HK-2 (cell line): Measurements from ENCODE around the gene PLA2G4A.

Source experiments
- DNase-seq: peaks from one replicate; pipeline ENCODE4 v3.0.0-alpha.2; 2018; ENCODE audit not compliant: unreplicated experiment

PLA2G4A gene

DNA sequence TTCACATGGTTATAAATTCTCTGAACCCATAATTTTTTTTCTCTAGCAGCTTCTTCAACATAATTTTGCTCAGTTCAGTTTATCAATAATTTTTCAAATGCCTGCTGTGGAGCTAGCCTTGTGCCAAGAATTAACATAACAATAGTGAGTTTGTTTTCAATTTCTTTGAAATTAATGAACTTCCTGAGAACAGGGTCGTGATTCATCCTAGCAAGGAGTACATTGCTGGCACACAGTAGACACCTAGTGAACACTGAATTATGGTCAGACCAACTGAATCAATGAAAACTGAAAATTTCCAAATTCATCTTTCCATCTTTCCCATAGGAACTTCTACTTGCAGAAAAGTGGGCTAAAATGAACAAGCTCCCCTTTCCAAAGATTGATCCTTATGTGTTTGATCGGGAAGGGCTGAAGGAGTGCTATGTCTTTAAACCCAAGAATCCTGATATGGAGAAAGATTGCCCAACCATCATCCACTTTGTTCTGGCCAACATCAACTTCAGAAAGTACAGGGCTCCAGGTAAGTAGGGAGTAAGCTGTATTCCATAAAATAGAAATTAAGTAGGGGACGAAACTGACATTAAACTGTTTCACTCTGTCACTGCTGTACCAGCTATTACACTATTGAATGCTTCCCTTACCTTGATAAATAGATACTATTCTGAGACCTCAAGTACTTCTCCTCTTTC, 148.7 kb downstream of the PLA2G4A start:
- DNase-seq, result no peak

DNA sequence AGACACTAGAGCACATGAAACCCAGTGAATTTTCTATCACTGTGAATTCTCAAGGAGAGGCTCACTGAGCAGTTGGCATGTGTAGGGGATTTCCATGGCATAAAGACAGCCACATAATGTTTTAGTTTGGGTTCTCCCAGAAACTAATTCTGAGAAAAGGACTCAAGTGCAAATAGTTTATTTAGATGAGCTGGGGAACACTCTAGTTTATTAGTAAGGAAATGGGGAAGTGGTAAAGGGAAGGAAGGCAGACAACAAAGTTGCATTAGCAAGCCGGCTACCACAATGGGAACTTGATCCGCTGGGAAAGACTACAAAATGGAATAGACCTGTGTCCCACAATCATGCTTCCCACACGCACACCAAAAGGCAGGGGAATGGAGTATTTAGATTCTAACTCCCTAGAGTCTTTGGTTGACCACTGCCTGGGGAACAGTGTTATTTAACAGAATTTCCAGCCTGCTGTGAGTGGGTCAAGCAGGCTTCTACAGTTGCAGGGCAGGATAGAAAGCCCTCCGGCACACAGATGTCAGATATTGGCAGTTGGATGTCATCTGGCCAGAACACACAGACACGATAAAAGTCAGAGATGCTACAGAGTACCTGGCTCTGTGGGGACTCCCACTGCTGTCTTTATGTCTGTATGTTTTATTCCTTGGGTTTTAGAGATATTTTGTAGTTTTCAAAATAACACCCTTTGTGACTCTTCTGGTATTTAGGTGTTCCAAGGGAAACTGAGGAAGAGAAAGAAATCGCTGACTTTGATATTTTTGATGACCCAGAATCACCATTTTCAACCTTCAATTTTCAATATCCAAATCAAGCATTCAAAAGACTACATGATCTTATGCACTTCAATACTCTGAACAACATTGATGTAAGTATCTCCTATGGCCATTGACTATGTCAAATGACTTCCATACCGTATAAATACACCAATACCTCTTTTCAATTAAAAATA, 150.1 kb downstream of the PLA2G4A start:
- no peak for DNase-seq

DNA sequence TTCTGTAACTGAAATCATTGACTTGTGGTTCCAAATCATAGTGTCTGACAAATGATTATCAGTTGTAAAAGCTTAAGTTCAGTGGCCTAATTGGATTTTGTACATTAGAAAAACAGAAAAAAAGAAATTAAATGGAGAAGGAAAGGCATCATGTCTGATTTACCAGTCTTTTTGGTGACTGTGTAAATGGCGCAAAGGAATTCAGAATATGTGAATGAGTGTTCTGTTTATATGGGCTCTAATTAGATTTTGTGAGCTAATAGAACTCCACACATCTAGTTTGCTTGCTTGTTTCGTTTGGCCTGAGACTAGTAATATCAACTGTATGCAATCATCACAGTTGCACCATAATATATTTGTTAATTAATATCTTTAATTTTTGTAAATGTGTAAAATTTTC, 151.7 kb downstream of the PLA2G4A start:
- DNase-seq, result no peak

DNA sequence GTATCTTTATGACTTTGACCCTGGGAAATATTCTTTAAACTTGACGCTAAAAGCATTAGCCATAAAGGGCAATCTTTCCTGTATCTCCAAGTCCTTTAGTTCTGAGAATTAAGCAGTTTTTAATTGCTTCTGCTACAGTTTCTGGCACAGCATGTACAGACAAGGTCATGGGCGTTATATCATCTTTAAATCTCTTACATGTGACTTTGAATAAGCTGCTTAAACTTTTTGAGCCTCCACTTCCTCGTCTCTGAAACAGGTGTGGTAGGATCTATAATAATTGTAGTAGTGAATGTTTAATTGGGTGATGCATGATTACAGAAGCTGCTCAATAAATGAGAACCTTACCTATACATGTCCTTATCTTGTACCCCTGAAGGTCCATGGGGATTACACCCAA, 153.4 kb downstream of the PLA2G4A start:
- no peak for DNase-seq

DNA sequence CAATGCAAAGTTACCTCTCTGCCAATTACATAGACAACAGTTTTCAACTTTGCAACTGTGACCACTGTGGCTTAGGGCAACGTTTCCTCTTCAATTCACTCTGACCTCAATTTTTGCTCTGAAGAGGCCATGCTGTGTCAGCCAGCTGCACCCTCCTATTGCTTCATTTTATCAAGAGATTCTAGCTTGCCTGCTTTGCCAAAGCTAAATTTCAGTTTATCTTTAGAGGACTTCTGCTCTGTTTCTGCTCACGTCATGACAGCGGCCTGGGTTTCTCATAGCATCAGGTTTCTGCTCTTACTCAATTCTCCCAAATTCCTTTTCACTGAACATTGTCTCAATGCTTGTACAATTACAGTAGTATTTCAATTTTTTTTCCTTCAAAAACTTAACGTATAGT, 154.6 kb downstream of the PLA2G4A start:
- DNase-seq, result no peak

DNA sequence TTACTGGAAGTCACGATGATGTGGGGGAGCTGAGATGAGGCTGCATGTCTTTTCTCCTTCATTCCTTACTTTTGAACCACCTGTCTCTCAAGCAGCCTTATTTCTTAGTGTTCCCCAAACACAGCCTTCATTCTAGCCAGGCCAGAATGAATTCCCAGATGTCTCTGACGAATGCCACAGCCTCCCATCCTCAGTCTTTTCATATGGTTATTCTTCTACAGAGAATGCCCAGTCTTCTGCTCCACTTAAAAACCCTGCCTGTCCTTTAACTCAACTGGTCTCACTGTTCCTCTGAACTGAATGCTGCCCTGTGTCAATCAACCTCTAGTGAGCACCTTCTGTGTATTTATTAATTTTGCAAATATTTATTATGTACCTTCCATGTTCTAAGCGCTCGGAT, 156.2 kb downstream of the PLA2G4A start:
- no peak for DNase-seq

DNA sequence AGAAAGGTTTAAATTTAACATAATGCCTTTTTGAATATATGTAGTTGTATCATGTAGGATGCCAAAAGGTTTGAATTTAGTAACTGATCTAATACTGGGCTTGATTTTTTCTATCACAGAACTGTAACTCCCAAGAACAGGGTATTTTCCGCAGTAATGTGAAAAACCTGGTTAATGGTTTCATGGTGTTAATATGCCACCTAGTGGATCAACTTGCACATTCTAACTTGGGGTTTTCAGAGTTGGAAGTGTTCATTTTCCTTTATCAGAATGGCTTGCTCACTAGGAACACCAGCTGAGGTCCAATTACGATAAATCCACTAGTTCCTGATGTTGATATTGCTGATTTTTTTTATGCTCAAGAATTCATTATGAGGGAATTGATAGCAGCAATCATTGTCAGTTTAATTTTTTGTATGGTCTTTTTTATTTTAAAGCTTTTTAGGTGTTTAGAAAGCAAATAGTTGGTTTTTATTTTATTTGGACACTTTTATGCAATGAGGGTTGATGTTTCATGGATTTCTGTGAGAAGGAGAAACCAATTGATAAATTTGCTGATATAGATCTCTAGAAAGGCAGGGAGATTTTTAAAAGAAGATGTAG, 157.2 kb downstream of the PLA2G4A start:
- DNase-seq, result no peak

DNA sequence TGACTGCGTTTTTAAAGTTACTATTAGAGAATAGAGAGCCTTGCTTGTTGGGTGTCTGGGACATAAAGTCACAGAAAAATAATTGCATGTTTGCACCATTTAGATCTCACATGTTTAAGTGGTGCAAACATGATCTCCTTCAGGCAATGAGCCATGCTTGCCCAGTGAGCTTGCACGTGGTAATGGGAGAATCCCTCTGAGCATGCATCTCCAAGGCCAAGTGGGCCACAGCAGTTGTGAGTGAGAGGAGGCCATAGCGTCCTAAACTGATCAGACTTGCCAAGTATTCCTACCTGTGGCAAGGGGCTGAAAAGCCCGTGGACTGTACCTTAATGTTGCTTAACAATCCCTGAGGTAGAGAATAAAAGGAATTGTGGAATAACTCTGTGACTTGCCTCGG, 158.3 kb downstream of the PLA2G4A start:
- DNase-seq, result no peak

DNA sequence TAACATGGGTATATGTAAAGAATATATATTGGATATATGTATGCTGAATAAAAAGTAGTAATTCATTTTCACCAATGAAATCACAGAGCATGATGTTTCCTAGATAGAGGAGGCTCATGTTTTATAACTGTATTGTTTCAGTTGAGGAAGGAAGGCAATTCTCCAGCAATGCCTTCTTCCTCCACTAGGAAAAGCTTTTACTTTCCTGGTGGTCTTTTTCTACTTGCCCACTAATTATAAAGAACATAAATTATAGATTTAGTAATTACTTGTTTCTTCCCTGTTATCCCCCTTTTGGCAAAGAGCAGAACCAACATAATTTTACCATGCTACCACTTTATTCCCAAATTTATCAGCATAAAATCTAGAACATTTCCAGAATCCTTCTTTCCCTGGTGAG, 159.0 kb downstream of the PLA2G4A start:
- DNase-seq, result no peak

DNA sequence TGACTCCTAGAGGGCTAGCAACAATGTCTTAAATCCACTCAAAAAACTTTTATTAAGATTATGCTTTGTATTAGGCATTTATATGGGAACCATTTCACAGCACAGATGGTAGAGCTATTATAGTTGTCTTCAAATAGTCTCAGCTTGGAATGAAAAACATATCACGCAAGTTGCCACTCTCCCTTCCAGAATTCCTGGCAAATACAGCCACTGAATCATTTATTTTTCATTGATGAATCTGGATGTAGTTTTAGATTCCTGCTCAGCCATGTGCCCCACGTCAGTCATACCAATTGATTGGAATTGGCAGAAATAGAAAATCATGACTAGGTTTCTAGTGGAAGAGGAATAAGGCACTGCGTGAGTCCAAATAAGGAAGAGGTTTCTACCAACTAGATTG, 165.2 kb downstream of the PLA2G4A start:
- DNase-seq, result no peak

DNA sequence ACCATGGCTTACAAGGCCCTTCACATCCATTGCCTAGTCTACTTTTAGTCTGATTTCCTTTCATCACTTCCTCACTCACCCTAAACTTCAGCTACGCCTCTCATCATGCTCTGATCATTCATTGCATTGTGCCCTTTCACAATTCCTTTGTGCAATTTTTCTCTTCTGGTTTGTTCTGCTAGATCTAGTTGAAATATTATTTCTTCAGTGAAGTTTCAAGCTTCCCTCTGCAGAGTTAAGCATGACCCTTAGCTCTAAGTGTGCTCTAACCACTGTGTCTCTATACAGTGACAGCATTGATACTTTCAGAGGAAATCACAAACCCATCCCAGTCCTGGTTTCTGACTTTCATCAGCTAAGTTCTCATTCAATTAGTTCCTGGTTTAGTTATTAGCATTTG, 166.1 kb downstream of the PLA2G4A start:
- DNase-seq, result no peak

DNA sequence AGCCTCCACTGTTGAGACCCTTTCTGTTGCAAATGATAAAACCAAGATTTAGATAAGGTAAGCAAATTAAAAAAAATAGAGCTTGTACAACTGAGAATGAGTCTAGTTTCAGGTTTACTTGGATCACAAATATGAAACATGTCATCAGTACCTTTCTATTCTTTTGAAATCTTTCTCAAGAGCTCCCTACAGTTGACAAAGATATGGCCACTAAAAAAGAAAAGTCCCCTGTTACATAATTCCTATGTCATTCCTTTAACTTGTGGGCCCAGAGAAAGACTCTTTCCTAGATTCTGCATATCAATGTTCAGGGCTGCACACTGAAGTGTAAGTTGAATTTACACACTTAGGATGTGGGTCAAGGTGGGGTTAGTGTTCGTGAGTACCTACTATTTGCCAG, 168.1 kb downstream of the PLA2G4A start:
- no peak for DNase-seq

DNA sequence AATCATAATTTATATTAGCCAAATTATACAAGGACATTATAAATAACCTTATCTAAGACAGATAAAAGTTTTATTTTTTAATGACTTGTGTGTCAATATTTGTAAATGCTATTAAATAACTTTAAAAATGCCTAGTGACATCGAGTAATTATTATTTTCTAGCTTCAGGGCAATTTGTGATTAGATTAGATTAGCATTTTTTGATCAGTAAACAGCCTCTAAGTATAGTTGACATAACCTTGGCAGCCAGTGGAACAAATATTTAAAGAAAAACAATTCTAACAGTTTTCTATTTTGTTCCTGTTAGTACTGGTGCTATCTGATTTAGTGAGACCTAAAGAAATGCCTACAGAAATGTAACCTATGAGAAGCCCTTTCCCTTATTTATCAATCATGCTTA, 169.1 kb downstream of the PLA2G4A start:
- DNase-seq, result no peak

DNA sequence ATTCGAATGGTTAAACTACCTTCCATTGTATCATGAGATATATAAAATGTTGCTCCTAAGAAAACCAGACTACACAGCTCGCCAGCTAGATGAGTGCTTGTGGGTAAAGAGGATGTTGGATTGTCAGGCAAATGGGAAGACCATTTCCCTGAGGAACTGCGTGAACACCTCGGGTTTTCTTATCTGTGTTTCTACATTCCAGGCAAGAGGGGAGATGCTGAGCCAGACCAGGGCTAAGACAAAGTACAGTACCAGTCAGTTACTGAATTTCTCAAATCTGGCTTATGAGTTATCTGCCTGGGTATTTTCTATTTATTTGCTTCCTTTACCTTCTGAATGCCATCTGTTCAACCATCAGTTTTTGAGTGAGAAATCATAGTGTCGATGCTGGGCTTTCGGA, 170.8 kb downstream of the PLA2G4A start:
- no peak for DNase-seq

DNA sequence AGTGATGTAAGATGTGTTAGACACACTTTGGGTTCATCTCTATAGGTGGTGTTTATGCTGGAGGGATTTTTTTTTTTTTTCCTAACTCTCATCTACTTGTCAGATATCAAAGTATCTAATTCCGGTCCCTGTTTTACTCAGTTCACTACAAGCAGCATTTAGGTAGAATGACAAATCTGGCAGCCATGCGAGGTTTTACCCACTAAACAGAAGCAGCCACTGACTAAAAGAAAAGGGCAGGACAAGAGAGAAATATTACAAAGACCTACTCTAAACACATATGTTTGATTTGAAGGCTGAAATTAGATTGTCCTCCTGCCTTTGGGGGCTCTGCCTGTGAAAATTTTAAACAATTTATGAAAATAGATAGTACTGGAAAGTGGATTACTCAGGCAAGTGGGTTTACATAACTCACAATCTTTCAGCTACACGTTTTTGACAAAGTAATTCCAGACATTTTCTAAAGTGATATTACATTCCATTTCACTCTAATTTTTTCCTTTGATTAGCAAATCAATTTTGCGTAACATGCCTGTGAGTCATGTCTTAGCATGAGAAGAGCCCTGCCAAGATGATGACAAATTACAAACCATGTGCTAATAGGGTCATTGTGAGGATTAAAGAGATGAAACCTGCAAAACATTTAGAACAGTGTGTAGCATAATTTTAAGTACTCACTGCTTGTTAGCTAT, 172.6 kb downstream of the PLA2G4A start:
- DNase-seq, result no peak

DNA sequence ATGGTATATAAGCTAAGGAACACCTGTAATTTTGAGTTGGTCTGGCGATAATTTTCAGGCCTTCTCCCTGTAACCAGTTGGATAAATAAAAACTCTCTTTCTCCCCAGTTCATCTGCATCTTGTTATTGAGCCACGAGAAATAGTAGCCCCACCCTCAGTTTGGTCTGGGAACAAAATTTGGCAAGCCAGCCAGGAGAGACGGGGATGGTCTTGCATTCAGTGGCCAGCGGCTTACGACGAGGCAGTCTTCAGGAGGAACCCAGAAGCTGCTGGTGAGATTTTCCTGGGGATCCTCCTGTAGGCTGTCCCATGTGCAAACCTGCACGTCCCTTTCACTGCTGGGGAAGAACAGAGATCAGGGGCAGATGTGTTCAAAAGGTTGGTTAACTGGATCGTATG, 174.6 kb downstream of the PLA2G4A start:
- no peak for DNase-seq

DNA sequence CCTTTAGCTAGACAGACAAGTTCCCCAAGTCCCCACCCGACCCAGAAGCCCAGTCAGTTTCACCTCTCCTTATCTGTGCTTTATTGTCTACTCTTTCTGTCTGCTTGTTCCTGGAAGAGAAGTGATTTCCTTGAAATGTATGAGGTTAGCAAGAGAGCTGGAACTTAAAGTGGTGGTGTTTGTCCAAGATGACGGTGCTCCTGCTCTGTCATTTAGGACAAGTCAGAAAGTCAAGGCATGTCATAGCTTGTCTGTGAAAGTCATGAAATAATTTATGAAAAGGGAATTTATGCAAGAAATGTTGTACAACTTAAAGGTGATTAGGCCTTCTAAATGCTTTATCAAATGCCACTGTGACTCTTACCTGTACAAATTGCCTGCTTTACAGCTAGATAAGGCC, 178.1 kb downstream of the PLA2G4A start:
- no peak for DNase-seq

DNA sequence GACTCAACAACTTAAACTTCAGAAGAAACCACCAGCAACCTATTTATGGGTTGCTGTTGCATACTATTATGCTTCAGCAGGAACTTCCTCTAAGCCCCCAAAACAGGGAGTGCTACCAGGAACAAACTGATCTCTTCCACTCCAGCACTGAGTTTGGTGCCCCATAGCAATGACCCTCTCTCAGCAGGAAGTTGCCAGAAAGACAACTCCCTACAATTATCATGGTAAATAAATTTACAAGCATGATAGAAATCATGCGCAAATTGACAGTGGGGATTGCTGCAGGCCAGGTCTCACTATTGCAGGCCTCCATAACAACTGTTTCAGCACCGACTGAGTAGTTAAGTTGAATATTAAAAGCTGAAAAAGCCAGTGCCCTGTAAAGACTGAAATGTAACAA, 180.6 kb downstream of the PLA2G4A start:
- no peak for DNase-seq

DNA sequence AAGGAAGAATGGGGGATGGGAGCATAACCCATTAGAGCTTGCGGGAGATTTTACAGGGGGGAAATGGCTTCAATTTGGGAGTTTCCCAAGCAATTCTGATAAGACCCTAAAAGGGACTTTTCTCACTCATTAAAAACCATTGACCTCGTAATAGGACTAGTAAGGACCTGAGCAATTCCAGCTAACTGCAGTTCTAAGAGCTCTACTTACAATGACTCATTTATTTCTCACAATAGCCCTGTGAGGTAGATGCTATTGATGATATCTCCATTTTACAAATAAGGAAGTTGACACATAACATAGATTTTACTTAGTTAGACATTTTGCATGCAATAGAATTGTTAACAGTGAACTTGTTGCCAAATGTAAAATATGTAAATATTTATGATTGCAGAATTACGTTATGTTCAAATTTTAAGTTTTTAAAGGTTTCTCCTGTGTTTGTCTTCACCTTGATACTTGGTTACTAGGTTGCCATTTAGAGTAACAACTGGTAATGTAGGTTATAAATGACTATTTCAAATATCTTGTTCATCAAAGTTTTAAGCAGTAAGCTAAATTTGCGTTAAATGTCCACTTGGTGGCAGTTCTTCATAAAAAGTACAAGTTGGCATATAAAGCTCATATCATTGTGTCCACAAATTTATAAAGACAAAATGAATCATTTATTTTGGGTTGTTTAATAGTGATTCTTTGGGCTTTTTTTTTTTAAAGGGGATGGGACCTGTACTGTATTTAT, 182.0 kb downstream of the PLA2G4A start:
- no peak for DNase-seq

DNA sequence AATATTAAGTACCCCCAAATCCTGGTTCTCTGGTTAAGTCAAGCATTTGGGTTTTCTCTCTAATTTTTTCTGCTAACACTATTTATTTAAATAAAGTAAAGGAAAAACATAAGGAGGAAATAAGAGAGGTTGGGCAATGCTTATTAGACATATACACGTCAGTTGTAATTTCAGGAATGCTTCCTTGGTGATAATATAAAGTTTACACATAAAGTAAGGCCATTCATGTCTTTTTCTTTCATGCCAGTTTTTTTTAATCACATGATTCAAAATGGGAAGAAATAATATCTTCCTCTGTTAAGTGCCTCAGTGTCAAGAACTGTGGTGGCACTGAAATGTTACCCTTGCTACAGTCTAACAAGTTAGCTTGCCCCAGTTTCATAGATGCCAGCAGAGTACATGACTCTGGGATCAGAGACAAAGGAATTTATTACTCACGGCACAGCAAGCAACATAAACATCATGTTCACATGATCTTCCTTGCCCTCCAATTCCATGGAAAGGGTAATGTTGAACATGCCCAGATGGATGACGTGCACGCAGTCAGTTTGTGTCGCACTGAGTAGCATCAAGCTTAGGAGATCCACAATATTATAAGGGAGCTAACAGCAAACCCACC, 184.9 kb downstream of the PLA2G4A start:
- DNase-seq, result no peak

DNA sequence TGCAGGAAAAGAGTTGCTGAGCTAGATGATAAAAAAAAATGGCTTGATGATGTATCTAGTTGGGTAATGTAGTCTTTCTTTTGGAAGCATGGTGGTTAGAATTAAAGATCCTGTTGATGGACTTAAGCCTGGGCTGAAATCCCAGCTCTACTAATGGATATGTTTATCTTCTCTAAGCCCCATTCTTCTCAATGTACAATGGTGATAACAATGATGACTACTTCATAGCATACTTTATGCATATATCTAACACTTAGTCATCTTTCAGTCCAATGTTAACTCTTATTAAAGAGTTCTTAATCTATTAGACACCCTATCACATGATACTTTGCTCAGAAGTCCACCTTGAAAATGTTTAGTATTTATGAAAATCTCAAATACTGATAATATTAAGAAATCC, 189.5 kb downstream of the PLA2G4A start:
- DNase-seq, result no peak
